ENCODE measurements around the gene MAGOH. TPM values are rescaled to one million over a fixed set of nuclear protein-coding genes. Genes with fewer than 3 reads are reported as not detected.
A peak's percentile ranks its signal among the peaks of the same experiment; 100 is the strongest.

The MAGOH gene
- total and polyA plus RNA-seq, 11 donors, result 18.8 to 74.2 (median 24.1) TPM

- no peak for ATAC-seq
- intact Hi-C loops (cut with DNase I), result loop anchor here in 2 of 10 donors (1.0 to 5.0 kb wide), 2 partner anchors 116 to 475 kb away; no protein-coding TSS in a partner anchor
- WGBS, 4 donors, result 73 to 84% (median 80%) methylated on average over 26 to 46 of the region's 46 CpGs
- Histone ChIP-seq H3K4me1 (no peaks in the 10 kb centered on the region), H3K36me3 (peaks cover 0 to 3% (median 0%) of the 10 kb centered on the region in 9 donors), H3K4me3 (no peak overlapping the region), H3K9me3 (no peaks in the 10 kb centered on the region), H3K27me3 (no peaks in the 10 kb centered on the region), H3K27ac (no peak overlapping the region)
- TF ChIP-seq CTCF (IDR thresholded peaks at IDR 0.05) (no peak), POLR2A (IDR thresholded peaks at IDR 0.05) (no peak)
- DNase-seq, result peak in 1 of 5 donors; percentile 13
Measured at GRCh38 chr1:53276902-53277281, 38.6 kb upstream of the MAGOH start.

- ATAC-seq, result no peak
Measured at GRCh38 chr1:53276153-53276901, 38.0 kb upstream of the MAGOH start.

GRCh38 chr1:53275566-53275965, 37.2 kb upstream of the MAGOH start:
- Histone ChIP-seq H3K4me3 (no peak overlapping the region), H3K9me3 (no peaks in the 10 kb centered on the region), H3K36me3 (peaks cover 0 to 3% (median 0%) of the 10 kb centered on the region in 9 donors), H3K27ac (no peak overlapping the region), H3K27me3 (no peaks in the 10 kb centered on the region), H3K4me1 (no peaks in the 10 kb centered on the region)
- intact Hi-C loops (cut with DNase I), result loop anchor here in 1 of 10 donors (5.0 kb wide), 1 partner anchor 477 kb away; no protein-coding TSS in a partner anchor
- 82 to 100% (median 84%) methylated on average over 1 to 3 of the region's 3 CpGs for WGBS, 4 donors
- TF ChIP-seq CTCF (IDR thresholded peaks at IDR 0.05) (no peak), POLR2A (IDR thresholded peaks at IDR 0.05) (no peak)
- ATAC-seq (no peak), DNase-seq (no peak)

More at GRCh38 chr1:53276153-53276901, 38.0 kb upstream of the MAGOH start:
- intact Hi-C loops (cut with DNase I), result loop anchor here in 1 of 10 donors (5.0 kb wide), 1 partner anchor 476 kb away; no protein-coding TSS in a partner anchor
- H3K9me3 ChIP-seq, result no peaks in the 10 kb centered on the region
- no peak overlapping the region for H3K27ac ChIP-seq
- no peak overlapping the region for H3K4me3 ChIP-seq
- H3K36me3 ChIP-seq, result peaks cover 0 to 3% (median 0%) of the 10 kb centered on the region in 9 donors
- no peaks in the 10 kb centered on the region for H3K4me1 ChIP-seq
- 74 to 90% (median 85%) methylated on average over 38 to 48 of the region's 48 CpGs for WGBS, 4 donors
- TF ChIP-seq POLR2A (IDR thresholded peaks at IDR 0.05) (no peak), CTCF (IDR thresholded peaks at IDR 0.05) (no peak)
- no peaks in the 10 kb centered on the region for H3K27me3 ChIP-seq
- no peak for DNase-seq

- Histone ChIP-seq H3K27ac (no peak overlapping the region), H3K4me3 (no peak overlapping the region), H3K4me1 (no peaks in the 10 kb centered on the region), H3K36me3 (peaks cover 0 to 3% (median 0%) of the 10 kb centered on the region in 9 donors), H3K9me3 (no peaks in the 10 kb centered on the region), H3K27me3 (no peaks in the 10 kb centered on the region)
- ATAC-seq (no peak), DNase-seq (no peak)
- intact Hi-C loops (cut with DNase I), result loop anchor here in 1 of 10 donors (5.0 kb wide), 1 partner anchor 478 kb away; no protein-coding TSS in a partner anchor
- TF ChIP-seq POLR2A (IDR thresholded peaks at IDR 0.05), result no peak
- TF ChIP-seq CTCF (IDR thresholded peaks at IDR 0.05), result no peak
- WGBS, 4 donors, result 93 to 98% (median 95%) methylated on average over 8 to 13 of the region's 13 CpGs
Measured at GRCh38 chr1:53274541-53275185, 36.3 kb upstream of the MAGOH start.
